Adrenal gland (tissue), 12 donors: Measurements from ENCODE around the gene KLF6. TPM values are rescaled to one million over a fixed set of nuclear protein-coding genes. Genes with fewer than 3 reads are reported as not detected.
A peak's percentile ranks its signal among the peaks of the same experiment; 100 is the strongest.

Source experiments
- DNase-seq, 7 donors: peaks; one replicate each; pipeline ENCODE4 v3.0.0-alpha.2; 2019 to 2020
- H3K27ac ChIP-seq, 5 donors: fragments of 200-600 bp; sonication (generic) in 4 of 5; 1 replicate in 3 of 5; 2 replicates in 2 of 5; pipeline versions ENCODE4 v1.5.1 to v1.8.0; 2016 to 2020; ENCODE audit warnings: mild to moderate bottlenecking in 1 of 5
- H3K27me3 ChIP-seq: fragments of 200-600 bp; 2 replicates; pipeline ENCODE4 v1.8.0; 2021
- H3K36me3 ChIP-seq, 2 donors: fragments of 200-600 bp; replicated peaks in 1 of 2; 1 replicate in 1 of 2; 2 replicates in 1 of 2; pipeline versions ENCODE4 v1.5.1 to v1.8.0; 2018 to 2022
- H3K4me1 ChIP-seq, 2 donors: fragments of 200-600 bp; replicated peaks in 1 of 2; 1 replicate in 1 of 2; 2 replicates in 1 of 2; pipeline versions ENCODE4 v1.5.1 to v1.8.0; 2018 to 2021
- H3K4me3 ChIP-seq, 4 donors: fragments of 200-600 bp; sonication (generic) in 3 of 4; one replicate each; pipeline ENCODE4 v1.5.1; 2016 to 2018
- H3K9me3 ChIP-seq, 3 donors: fragments of 200-600 bp; sonication (generic) in 1 of 3; replicated peaks in 1 of 3; 1 replicate in 2 of 3; 2 replicates in 1 of 3; pipeline versions ENCODE4 v1.5.1 to v1.8.0; 2016 to 2021
- POLR2A ChIP-seq, 2 donors: fragments of 450-650 bp; IDR thresholded peaks; one replicate each; pipeline ENCODE4 v1.6.1; 2017; ENCODE audit warnings: antibody characterized with exemption in 2 of 2, mild to moderate bottlenecking in 2 of 2, moderate library complexity in 1 of 2
- WGBS, 4 donors: extraction: QIAGEN DNeasy Blood & Tissue Kit in 2 of 4; methylation state at CpG; one replicate each; pipeline versions ENCODE4 v1.1.5 to v1.1.7; 2013 to 2017; 5-methylcytosine and 5-hydroxymethylcytosine counted together
- intact Hi-C, 2 donors: fragments of 100-400 bp; cut with DNase I; formaldehyde crosslinking; loops; one replicate each; pipeline versions ENCODE4 v1.14.1 to v1.15.0; 2022 to 2023
- polyA plus RNA-seq, 3 donors: library from polyadenylated mRNA; stranded (reverse); fragments of 200-250 nt in 2 of 3; fragments of 350-450 nt in 1 of 3; fragmentation: Illumina TruSeq in 1 of 3; extraction: RNeasy Lipid Tissue Mini Kit (QIAGEN cat#74804) in 1 of 3; gene quantifications; one replicate each; pipeline ENCODE4 v1.2.3, GENCODE V29; 2013 to 2014
- total RNA-seq, 9 donors: library from RNA; depleted of rRNA in 4 of 9; stranded (reverse); fragments of >200 nt in 4 of 9; fragments of 120-200 nt in 1 of 9; fragmentation: NEBNext Ultra II Directional in 1 of 9; extraction: Animal tissue kit (Norgen Biotek cat#: 25700) in 1 of 9; gene quantifications; one replicate each; pipeline versions ENCODE4 v1.1.0 to v1.2.4, GENCODE V29; 2013 to 2023
- TF ChIP-seq, protein P1 (sequence below), 6 experiments: fragments of 450-650 bp in 4 of 6; fragments of 200-600 bp in 2 of 6; sonication (generic) in 1 of 6; IDR thresholded peaks; 1 replicate in 5 of 6; 2 replicates in 1 of 6; pipeline versions ENCODE4 v1.5.1 to v1.8.0; 2016 to 2021; ENCODE audit warnings: antibody characterized with exemption in 6 of 6, mild to moderate bottlenecking in 2 of 6, moderate library complexity in 1 of 6
- donor health status: healthy with polysubstance abuse.
- donor health status: Bipolar disorder and iron deficiency.
- donor health status: DM: yes; HTN: yes; CAD: no.
- donor health status: DM: no; HTN: no; CAD: no.
- donor health status: DM: no; HTN: no; CAD: no.
- donor health status: DM: yes; HTN: yes; CAD: no.

KLF6 gene
- total and polyA plus RNA-seq, 12 donors = 14.4 to 70.2 (median 26.8) TPM

- Histone ChIP-seq H3K27me3 (no peaks in the 10 kb centered on the region), H3K9me3 (no peaks in the 10 kb centered on the region), H3K36me3 (no peaks in the 10 kb centered on the region), H3K27ac (peak overlapping the region in 3 of 5 donors; percentile 39 to 67 (median 51)), H3K4me3 (peak overlapping the region in 2 of 4 donors; percentile 9 to 66), H3K4me1 (peaks cover 5% of the 10 kb centered on the region in 2 donors)
- DNase-seq = peak in 3 of 7 donors; percentile 50 to 52 (median 52)
- WGBS, 4 donors = 4 to 22% (median 12%) methylated on average over 14 of the region's 14 CpGs
- TF ChIP-seq, protein P1, sequence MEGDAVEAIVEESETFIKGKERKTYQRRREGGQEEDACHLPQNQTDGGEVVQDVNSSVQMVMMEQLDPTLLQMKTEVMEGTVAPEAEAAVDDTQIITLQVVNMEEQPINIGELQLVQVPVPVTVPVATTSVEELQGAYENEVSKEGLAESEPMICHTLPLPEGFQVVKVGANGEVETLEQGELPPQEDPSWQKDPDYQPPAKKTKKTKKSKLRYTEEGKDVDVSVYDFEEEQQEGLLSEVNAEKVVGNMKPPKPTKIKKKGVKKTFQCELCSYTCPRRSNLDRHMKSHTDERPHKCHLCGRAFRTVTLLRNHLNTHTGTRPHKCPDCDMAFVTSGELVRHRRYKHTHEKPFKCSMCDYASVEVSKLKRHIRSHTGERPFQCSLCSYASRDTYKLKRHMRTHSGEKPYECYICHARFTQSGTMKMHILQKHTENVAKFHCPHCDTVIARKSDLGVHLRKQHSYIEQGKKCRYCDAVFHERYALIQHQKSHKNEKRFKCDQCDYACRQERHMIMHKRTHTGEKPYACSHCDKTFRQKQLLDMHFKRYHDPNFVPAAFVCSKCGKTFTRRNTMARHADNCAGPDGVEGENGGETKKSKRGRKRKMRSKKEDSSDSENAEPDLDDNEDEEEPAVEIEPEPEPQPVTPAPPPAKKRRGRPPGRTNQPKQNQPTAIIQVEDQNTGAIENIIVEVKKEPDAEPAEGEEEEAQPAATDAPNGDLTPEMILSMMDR (IDR thresholded peaks at IDR 0.05) = no peak
- no peak for TF ChIP-seq POLR2A (IDR thresholded peaks at IDR 0.05)
- intact Hi-C loops = no loop called here
Observed at GRCh38 chr10:3828404-3829155, 43.6 kb upstream of the KLF6 start.

DNA sequence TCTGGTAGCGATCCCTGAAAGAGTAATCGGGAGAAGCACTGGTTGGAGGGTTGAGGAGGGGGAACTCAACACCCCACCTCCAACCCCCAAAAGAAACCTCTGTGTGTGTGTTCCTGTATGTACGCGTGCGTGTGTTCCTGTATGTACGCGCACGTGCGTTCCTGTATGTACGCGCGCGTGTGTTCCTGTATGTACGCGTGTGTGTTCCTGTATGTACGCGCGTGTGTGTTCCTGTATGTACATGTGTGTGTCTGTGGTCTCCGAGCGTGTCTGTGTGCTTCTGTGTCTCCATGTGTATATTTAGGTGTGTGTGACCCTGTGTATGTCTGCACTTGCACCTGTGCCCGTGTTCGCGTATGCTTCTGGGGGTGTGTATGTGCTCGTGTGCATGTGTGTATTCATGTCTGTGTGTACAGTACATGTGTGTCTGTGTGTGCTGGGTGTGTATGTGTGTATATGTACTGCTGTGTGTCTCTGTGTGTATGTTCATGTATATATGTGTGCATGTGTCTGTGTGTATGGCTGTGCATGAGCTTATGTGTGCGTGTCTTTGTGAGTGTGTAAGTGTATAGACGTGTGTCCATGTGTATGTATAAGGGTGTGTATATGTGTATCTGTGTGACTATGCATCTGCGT is 42.9 kb upstream of the KLF6 start:
- Histone ChIP-seq H3K4me3 (no peak overlapping the region), H3K4me1 (peaks cover 5% of the 10 kb centered on the region in 2 donors), H3K36me3 (no peaks in the 10 kb centered on the region), H3K27ac (peak overlapping the region in 1 of 5 donors; percentile 67), H3K27me3 (no peaks in the 10 kb centered on the region), H3K9me3 (no peaks in the 10 kb centered on the region)
- TF ChIP-seq, protein P1 (IDR thresholded peaks at IDR 0.05) = no peak
- TF ChIP-seq POLR2A (IDR thresholded peaks at IDR 0.05) = no peak
- intact Hi-C loops = no loop called here
- WGBS, 4 donors = 93 to 97% (median 95%) methylated on average over 27 of the region's 27 CpGs
- DNase-seq = no peak

DNA sequence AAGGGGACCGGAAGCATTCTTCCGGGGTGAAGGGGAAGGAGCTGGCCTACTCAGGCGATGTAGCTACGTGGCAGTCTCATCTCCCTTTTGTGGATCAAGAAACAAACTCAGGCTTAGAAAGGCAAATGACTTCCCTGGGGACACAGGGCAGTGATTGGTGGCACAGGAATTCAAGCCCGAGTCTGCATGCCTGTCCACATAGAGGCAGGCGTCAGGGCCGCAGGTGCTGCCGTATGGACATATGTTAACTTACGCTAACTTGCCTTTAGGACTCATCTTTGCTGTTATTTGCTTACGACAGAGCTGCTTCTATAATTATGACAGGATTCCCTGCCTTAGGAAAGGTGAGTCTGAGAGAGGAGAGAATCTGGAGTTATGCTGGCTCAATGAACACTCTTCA is 42.3 kb upstream of the KLF6 start:
- DNase-seq = no peak
- Histone ChIP-seq H3K9me3 (no peaks in the 10 kb centered on the region), H3K36me3 (no peaks in the 10 kb centered on the region), H3K4me1 (peaks cover 5% of the 10 kb centered on the region in 2 donors), H3K27ac (no peak overlapping the region), H3K27me3 (no peaks in the 10 kb centered on the region), H3K4me3 (no peak overlapping the region)
- TF ChIP-seq POLR2A (IDR thresholded peaks at IDR 0.05) = no peak
- TF ChIP-seq, protein P1 (IDR thresholded peaks at IDR 0.05) = no peak
- intact Hi-C loops = no loop called here
- WGBS, 4 donors = 94 to 97% (median 96%) methylated on average over 10 of the region's 10 CpGs

DNA sequence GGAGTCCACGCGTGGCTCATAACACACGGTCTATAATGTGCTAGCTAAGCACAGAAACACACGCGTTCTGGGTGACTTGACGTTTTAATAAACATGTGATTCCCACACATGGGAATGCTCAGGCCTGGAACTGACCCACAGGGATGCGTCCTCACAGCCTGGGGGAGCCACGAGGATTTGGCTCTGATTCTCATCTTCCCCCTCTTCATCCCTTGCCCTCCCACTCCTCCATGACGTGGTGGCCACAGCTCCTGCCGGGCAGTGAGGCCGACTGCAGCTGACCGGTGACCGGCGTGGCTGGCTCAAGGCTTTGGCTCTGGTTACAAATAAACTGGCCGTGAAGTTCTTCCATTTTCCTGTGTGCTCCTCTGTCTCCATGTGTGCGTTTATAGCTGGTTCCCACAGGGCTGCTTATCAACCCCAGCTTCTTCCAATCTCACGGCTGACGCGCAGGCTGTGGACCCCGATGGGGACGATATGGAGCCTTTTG is 40.9 kb upstream of the KLF6 start:
- peaks cover 5% of the 10 kb centered on the region in 2 donors for H3K4me1 ChIP-seq
- H3K27ac ChIP-seq = no peak overlapping the region
- intact Hi-C loops = no loop called here
- TF ChIP-seq POLR2A (IDR thresholded peaks at IDR 0.05) = no peak
- TF ChIP-seq, protein P1 (IDR thresholded peaks at IDR 0.05) = no peak
- WGBS, 4 donors = 92 to 95% (median 95%) methylated on average over 21 of the region's 21 CpGs
- no peaks in the 10 kb centered on the region for H3K27me3 ChIP-seq
- no peaks in the 10 kb centered on the region for H3K9me3 ChIP-seq
- H3K4me3 ChIP-seq = no peak overlapping the region
- no peaks in the 10 kb centered on the region for H3K36me3 ChIP-seq
- no peak for DNase-seq
